OCI-LY7 (cell line): ENCODE measurements around the gene SERPINE1. TPM values are rescaled to one million over a fixed set of nuclear protein-coding genes. Genes with fewer than 3 reads are reported as not detected.

Experiments used
- BruUV-seq: library from RNA; stranded (reverse); fragments of 400-500 nt; replicated peaks from 2 replicates; lab custom pipeline; 2021; lab: Mats Ljungman, UMichigan
- CTCF ChIA-PET: fragments of 300-600 bp; sonication (Branson Sonifier 250); formaldehyde crosslinking; loops from one replicate; lab custom pipeline; 2022; ENCODE audit warnings: antibody characterized with exemption; ENCODE audit not compliant: unreplicated experiment; lab: Charles Lee
- POLR2A ChIA-PET: fragments of 300-600 bp; sonication (Branson Sonifier 250); formaldehyde crosslinking; loops from one replicate; lab custom pipeline; 2022; ENCODE audit warnings: antibody characterized with exemption; lab: Charles Lee
- DNase-seq: peaks from one replicate; pipeline ENCODE4 v3.0.0-alpha.2; 2015; ENCODE audit warnings: low spot score
- H2AFZ ChIP-seq: fragments of 200-600 bp; sonication (generic), shearing (Covaris generic); 2 replicates; pipeline ENCODE4 v1.6.1; 2014; ENCODE audit warnings: mild to moderate bottlenecking, antibody characterized with exemption, low read length, moderate library complexity
- H3K27ac ChIP-seq: fragments of 200-600 bp; sonication (generic); 2 replicates; pipeline ENCODE4 v1.5.1; 2014; ENCODE audit warnings: mixed run types, low read depth, mild to moderate bottlenecking, moderate library complexity, low read length, inconsistent platforms; ENCODE audit not compliant: poor library complexity, severe bottlenecking
- H3K36me3 ChIP-seq: fragments of 200-600 bp; sonication (generic); 2 replicates; pipeline ENCODE4 v1.6.1; 2014; ENCODE audit warnings: mild to moderate bottlenecking, antibody characterized with exemption, low read length, moderate library complexity, mixed read lengths; ENCODE audit not compliant: insufficient read depth
- H3K4me1 ChIP-seq: fragments of 200-600 bp; sonication (generic); 2 replicates; pipeline ENCODE4 v1.5.1; 2014; ENCODE audit warnings: mild to moderate bottlenecking, low read length; ENCODE audit not compliant: insufficient read depth, poor library complexity, severe bottlenecking
- H3K4me2 ChIP-seq: fragments of 200-600 bp; sonication (generic); 2 replicates; pipeline ENCODE4 v1.6.1; 2014; ENCODE audit warnings: mild to moderate bottlenecking, low read length
- H3K4me3 ChIP-seq: fragments of 200-600 bp; sonication (generic); 2 replicates; pipeline ENCODE4 v1.5.1; 2014; ENCODE audit warnings: mild to moderate bottlenecking, low read depth, low read length; ENCODE audit not compliant: poor library complexity, severe bottlenecking
- H3K79me2 ChIP-seq: fragments of 200-600 bp; sonication (generic); 2 replicates; pipeline ENCODE4 v1.6.1; 2016; ENCODE audit warnings: low read depth, mild to moderate bottlenecking, low read length, moderate library complexity, mixed read lengths; ENCODE audit not compliant: insufficient read depth
- H3K9me2 ChIP-seq: fragments of 200-600 bp; sonication (generic); 2 replicates; pipeline ENCODE4 v1.6.1; 2016; ENCODE audit warnings: mild to moderate bottlenecking, low read length, mixed read lengths; ENCODE audit not compliant: insufficient read depth
- H3K9me3 ChIP-seq: fragments of 200-600 bp; sonication (generic); 2 replicates; pipeline ENCODE4 v1.6.1; 2014; ENCODE audit warnings: mild to moderate bottlenecking, mixed run types, low read length, mixed read lengths
- H4K20me1 ChIP-seq: fragments of 200-600 bp; sonication (generic); 2 replicates; pipeline ENCODE4 v1.6.1; 2014; ENCODE audit warnings: mild to moderate bottlenecking, antibody characterized with exemption, low read length, moderate library complexity, mixed read lengths; ENCODE audit not compliant: insufficient read depth
- CTCF ChIP-seq: fragments of 200-600 bp; sonication (generic); conservative IDR thresholded peaks from 2 replicates; pipeline ENCODE4 v1.5.1; 2014; ENCODE audit warnings: mild to moderate bottlenecking, antibody characterized with exemption, low read length, moderate library complexity, mixed read lengths
- EZH2phosphoT487 ChIP-seq: fragments of 200-600 bp; sonication (generic); IDR thresholded peaks from 2 replicates; pipeline ENCODE4 v1.6.1; 2018; ENCODE audit warnings: low read depth, borderline replicate concordance, mild to moderate bottlenecking, mixed run types, antibody characterized with exemption, low read length, moderate library complexity, mixed read lengths
- intact Hi-C: fragments of 100-400 bp; cut with micrococcal nuclease; formaldehyde crosslinking; loops from one replicate; pipeline ENCODE4 v1.10.0; 2022; ENCODE audit not compliant: unreplicated experiment
- total RNA-seq, 2 experiments: library from RNA; depleted of rRNA in 1 of 2; stranded (reverse); fragments of >200 nt in 1 of 2; shearing (Covaris generic) in 1 of 2; gene quantifications; 2 replicates each; pipeline ENCODE4 v1.2.3, GENCODE V29; 2014 to 2022

The SERPINE1 gene
- total RNA-seq, 2 experiments from 2014 or later: 0.42 TPM; not detected in 1

- no TSS peak for BruUV-seq
- Histone ChIP-seq H2AFZ (peak within 1 kb of the TSS; percentile 92), H3K36me3 (peaks cover 36% of the 10 kb centered on the region), H4K20me1 (no peaks in the 10 kb centered on the region), H3K9me2 (no peaks in the 10 kb centered on the region), H3K79me2 (peaks cover 16% of the 10 kb centered on the region), H3K4me3 (peak within 1 kb of the TSS; percentile 77), H3K27ac (peak within 1 kb of the TSS; percentile 54), H3K4me2 (peak within 1 kb of the TSS; percentile 72), H3K4me1 (peaks cover 20% of the 10 kb centered on the region), H3K9me3 (no peaks in the 10 kb centered on the region)
- ChIA-PET POLR2A (interaction anchor here (0.7 to 1.4 kb wide), 5 partner anchors 88 to 543 kb away, joined by 3 to 16 read pairs (median 3); partner anchors contain the start of genes SRRT and UFSP1), CTCF (interaction anchor here (0.6 to 1.0 kb wide), 3 partner anchors 8 to 196 kb away, joined by 3 to 6 read pairs (median 5); partner anchors contain the start of gene UFSP1)
- TF ChIP-seq EZH2phosphoT487: no peak
- no peak for TF ChIP-seq CTCF
- peak; percentile 86 for DNase-seq
- intact Hi-C loops: loop anchor here (5.0 kb wide), 1 partner anchor 52 kb away; no protein-coding TSS in a partner anchor
Observed at GRCh38 chr7:101085162-101085964, 41.5 kb upstream of the SERPINE1 start, which contains the start of gene TRIM56. TRIM56 (plus strand) TSS chr7:101085481; CDS start chr7:101087313, 1,832 bp downstream.

- Histone ChIP-seq H3K4me1 (peaks cover 20% of the 10 kb centered on the region), H3K9me2 (no peaks in the 10 kb centered on the region), H3K4me2 (no peak overlapping the region), H3K4me3 (no peak overlapping the region), H4K20me1 (no peaks in the 10 kb centered on the region), H3K36me3 (peaks cover 47% of the 10 kb centered on the region), H2AFZ (no peak overlapping the region), H3K9me3 (no peaks in the 10 kb centered on the region), H3K79me2 (peaks cover 21% of the 10 kb centered on the region), H3K27ac (no peak overlapping the region)
- CTCF ChIA-PET: no interaction called here
- POLR2A ChIA-PET: interaction anchor here (0.6 kb wide), 1 partner anchor 734 kb away, joined by 3 read pairs; no protein-coding TSS in a partner anchor
- no peak for TF ChIP-seq CTCF
- no peak for TF ChIP-seq EZH2phosphoT487
- BruUV-seq: no TSS peak
- no peak for DNase-seq
- intact Hi-C loops: loop anchor here (5.0 kb wide), 1 partner anchor 50 kb away; no protein-coding TSS in a partner anchor
Observed at GRCh38 chr7:101087334-101088068, 39.4 kb upstream of the SERPINE1 start.
